Measurements from ENCODE around the gene EPHA5.

The EPHA5 gene

DNA sequence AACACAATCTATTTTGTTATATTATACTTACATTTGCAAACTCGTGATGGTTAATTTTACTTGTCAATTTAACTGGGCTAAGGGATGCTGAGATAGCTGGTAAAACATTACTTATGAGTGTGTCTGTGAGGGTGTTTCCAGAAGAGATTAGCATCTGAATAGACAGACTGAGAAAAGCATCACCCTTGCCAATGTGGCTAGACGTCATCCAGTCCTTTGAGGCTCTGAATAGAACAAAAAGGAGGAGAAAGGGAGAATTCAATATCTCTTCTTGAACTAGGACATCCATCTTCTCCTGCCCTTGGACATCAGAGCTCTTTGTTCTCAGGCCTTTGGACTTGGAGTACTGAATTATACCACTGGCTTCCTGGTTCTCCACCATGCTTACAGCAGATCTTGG lies 154.6 kb downstream of the EPHA5 start:
- H4K91ac ChIP-seq (ENCODE audit: low read length) = no peak overlapping the region

DNA sequence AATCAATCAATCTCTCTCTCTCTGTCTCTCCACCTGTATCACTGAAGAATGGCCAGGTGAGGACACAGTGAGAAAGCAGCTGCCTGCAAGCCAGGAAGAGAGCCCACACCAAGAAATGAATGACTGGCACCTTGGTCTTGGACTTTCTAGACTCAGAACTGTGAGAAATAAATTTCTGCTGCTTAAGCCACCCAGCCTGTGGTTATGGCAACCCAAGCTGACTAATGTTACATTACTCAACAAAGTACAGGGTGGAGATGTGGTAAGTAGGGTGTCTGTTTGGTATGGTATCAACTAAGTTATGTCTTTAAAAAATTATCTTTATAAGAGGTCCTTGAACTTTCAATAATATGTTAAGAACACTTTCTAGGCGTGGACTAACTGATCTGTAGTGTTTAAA lies 159.3 kb downstream of the EPHA5 start:
- Histone ChIP-seq H3K9me3 (ENCODE audit: control insufficient read depth, low read length) (peaks cover 3% of the 10 kb centered on the region), H3K4me2 (ENCODE audit: low read length, poor library complexity, severe bottlenecking) (no peak overlapping the region), H3K4me3 (ENCODE audit: insufficient read depth in 1 of 2, low read depth in 1 of 2, low read length in 2 of 2) (no peak overlapping the region), H3K4ac (ENCODE audit: low read depth in 1 of 2, low read length in 2 of 2) (no peak overlapping the region), H2BK15ac (ENCODE audit: low read depth, poor library complexity, severe bottlenecking) (no peak overlapping the region), H2AK5ac (ENCODE audit: low read length, severe bottlenecking) (no peak overlapping the region), H2BK5ac (ENCODE audit: low read depth, low read length, poor library complexity, severe bottlenecking) (no peak overlapping the region), H2BK120ac (ENCODE audit: low read depth, low read length) (no peak overlapping the region), H3K9ac (ENCODE audit: low read length) (no peak overlapping the region), H3K27ac (ENCODE audit: low read length, poor library complexity, severe bottlenecking) (no peak overlapping the region), H3K4me1 (ENCODE audit: control insufficient read depth, insufficient read depth, low read depth, low read length) (peaks cover 3% of the 10 kb centered on the region), H3K18ac (ENCODE audit: low read depth in 1 of 2, low read length in 2 of 2) (no peak overlapping the region), H3K23ac (ENCODE audit: low read length in 2 of 2) (no peak overlapping the region), H4K8ac (ENCODE audit: low read length) (no peak overlapping the region), H2BK12ac (ENCODE audit: low read length in 2 of 2) (no peak overlapping the region), H2AFZ (ENCODE audit: low read depth, low read length) (no peak overlapping the region), H3K14ac (ENCODE audit: low read length in 2 of 2) (no peak overlapping the region), H3K27me3 (ENCODE audit: control insufficient read depth in 1 of 2, insufficient read depth in 1 of 2, low read length in 2 of 2) (no peaks in the 10 kb centered on the region), H3K79me1 (replicated peaks; ENCODE audit: low read length, poor library complexity, severe bottlenecking) (no peaks in the 10 kb centered on the region), H4K91ac (ENCODE audit: low read length) (no peak overlapping the region), H3K36me3 (ENCODE audit: control insufficient read depth in 1 of 2, insufficient read depth in 2 of 2, low read depth in 1 of 2, low read length in 2 of 2) (no peaks in the 10 kb centered on the region)
- DNase-seq = peak; percentile 43
- WGBS = no CpG with 5 or more reads among the region's 1 CpG

More for the DNA sequence above, 154.6 kb downstream of the EPHA5 start:
- no peak overlapping the region for H3K23ac ChIP-seq (ENCODE audit: low read length in 2 of 2)
- peaks cover 3% of the 10 kb centered on the region for H3K4me1 ChIP-seq (ENCODE audit: control insufficient read depth, insufficient read depth, low read depth, low read length)
- DNase-seq = no peak
- no peaks in the 10 kb centered on the region for H3K27me3 ChIP-seq (ENCODE audit: control insufficient read depth in 1 of 2, insufficient read depth in 1 of 2, low read length in 2 of 2)
- 88% methylated on average over 2 of the region's 2 CpGs for WGBS
- no peak overlapping the region for H3K9ac ChIP-seq (ENCODE audit: low read length)
- H3K27ac ChIP-seq (ENCODE audit: low read length, poor library complexity, severe bottlenecking) = no peak overlapping the region
- no peak overlapping the region for H2AK5ac ChIP-seq (ENCODE audit: low read length, severe bottlenecking)
- H2BK15ac ChIP-seq (ENCODE audit: low read depth, poor library complexity, severe bottlenecking) = no peak overlapping the region
- H3K9me3 ChIP-seq (ENCODE audit: control insufficient read depth, low read length) = peaks cover 6% of the 10 kb centered on the region
- no peaks in the 10 kb centered on the region for H3K36me3 ChIP-seq (ENCODE audit: control insufficient read depth in 1 of 2, insufficient read depth in 2 of 2, low read depth in 1 of 2, low read length in 2 of 2)
- H2BK5ac ChIP-seq (ENCODE audit: low read depth, low read length, poor library complexity, severe bottlenecking) = no peak overlapping the region
- no peaks in the 10 kb centered on the region for H3K79me1 ChIP-seq (replicated peaks; ENCODE audit: low read length, poor library complexity, severe bottlenecking)
- H4K8ac ChIP-seq (ENCODE audit: low read length) = no peak overlapping the region
- H2BK120ac ChIP-seq (ENCODE audit: low read depth, low read length) = no peak overlapping the region
- H2BK12ac ChIP-seq (ENCODE audit: low read length in 2 of 2) = no peak overlapping the region
- no peak overlapping the region for H3K14ac ChIP-seq (ENCODE audit: low read length in 2 of 2)
- H3K4me2 ChIP-seq (ENCODE audit: low read length, poor library complexity, severe bottlenecking) = no peak overlapping the region
- H3K18ac ChIP-seq (ENCODE audit: low read depth in 1 of 2, low read length in 2 of 2) = no peak overlapping the region
- H2AFZ ChIP-seq (ENCODE audit: low read depth, low read length) = no peak overlapping the region
- no peak overlapping the region for H3K4me3 ChIP-seq (ENCODE audit: insufficient read depth in 1 of 2, low read depth in 1 of 2, low read length in 2 of 2)
- no peak overlapping the region for H3K4ac ChIP-seq (ENCODE audit: low read depth in 1 of 2, low read length in 2 of 2)

DNA sequence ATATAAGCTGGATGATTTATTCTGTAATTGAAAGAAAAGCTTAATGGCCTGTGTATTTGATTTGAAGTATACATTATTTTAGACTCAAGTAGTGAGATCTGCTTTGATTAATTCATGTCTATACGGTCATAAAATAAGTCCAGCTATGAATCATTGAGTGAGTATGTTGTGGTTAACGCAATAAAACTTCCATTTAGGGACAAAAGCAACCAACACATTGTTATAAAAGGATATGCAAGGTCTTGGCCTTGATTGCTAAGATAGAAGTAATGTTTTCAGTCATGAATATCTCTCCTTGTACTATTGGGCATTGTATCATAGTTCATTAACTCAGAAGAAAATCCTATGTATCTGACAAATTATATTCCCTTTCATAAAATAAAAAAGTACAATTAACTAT lies 162.1 kb downstream of the EPHA5 start:
- Histone ChIP-seq H3K18ac (ENCODE audit: low read depth in 1 of 2, low read length in 2 of 2) (no peak overlapping the region), H3K14ac (ENCODE audit: low read length in 2 of 2) (no peak overlapping the region), H3K4me3 (ENCODE audit: insufficient read depth in 1 of 2, low read depth in 1 of 2, low read length in 2 of 2) (no peak overlapping the region), H3K4ac (ENCODE audit: low read depth in 1 of 2, low read length in 2 of 2) (no peak overlapping the region), H3K23ac (ENCODE audit: low read length in 2 of 2) (no peak overlapping the region), H3K4me2 (ENCODE audit: low read length, poor library complexity, severe bottlenecking) (no peak overlapping the region), H4K8ac (ENCODE audit: low read length) (no peak overlapping the region), H3K36me3 (ENCODE audit: control insufficient read depth in 1 of 2, insufficient read depth in 2 of 2, low read depth in 1 of 2, low read length in 2 of 2) (no peaks in the 10 kb centered on the region), H2AK5ac (ENCODE audit: low read length, severe bottlenecking) (no peak overlapping the region), H2BK12ac (ENCODE audit: low read length in 2 of 2) (no peak overlapping the region), H2AFZ (ENCODE audit: low read depth, low read length) (no peak overlapping the region), H3K27ac (ENCODE audit: low read length, poor library complexity, severe bottlenecking) (no peak overlapping the region), H2BK120ac (ENCODE audit: low read depth, low read length) (no peak overlapping the region), H2BK15ac (ENCODE audit: low read depth, poor library complexity, severe bottlenecking) (no peak overlapping the region), H2BK5ac (ENCODE audit: low read depth, low read length, poor library complexity, severe bottlenecking) (no peak overlapping the region), H4K91ac (ENCODE audit: low read length) (no peak overlapping the region), H3K9me3 (ENCODE audit: control insufficient read depth, low read length) (peaks cover 3% of the 10 kb centered on the region), H3K9ac (ENCODE audit: low read length) (no peak overlapping the region), H3K4me1 (ENCODE audit: control insufficient read depth, insufficient read depth, low read depth, low read length) (peaks cover 1% of the 10 kb centered on the region), H3K79me1 (replicated peaks; ENCODE audit: low read length, poor library complexity, severe bottlenecking) (no peaks in the 10 kb centered on the region), H3K27me3 (ENCODE audit: control insufficient read depth in 1 of 2, insufficient read depth in 1 of 2, low read length in 2 of 2) (no peaks in the 10 kb centered on the region)
- no CpG with 5 or more reads among the region's 2 CpGs for WGBS
- DNase-seq = peak; percentile 60

DNA sequence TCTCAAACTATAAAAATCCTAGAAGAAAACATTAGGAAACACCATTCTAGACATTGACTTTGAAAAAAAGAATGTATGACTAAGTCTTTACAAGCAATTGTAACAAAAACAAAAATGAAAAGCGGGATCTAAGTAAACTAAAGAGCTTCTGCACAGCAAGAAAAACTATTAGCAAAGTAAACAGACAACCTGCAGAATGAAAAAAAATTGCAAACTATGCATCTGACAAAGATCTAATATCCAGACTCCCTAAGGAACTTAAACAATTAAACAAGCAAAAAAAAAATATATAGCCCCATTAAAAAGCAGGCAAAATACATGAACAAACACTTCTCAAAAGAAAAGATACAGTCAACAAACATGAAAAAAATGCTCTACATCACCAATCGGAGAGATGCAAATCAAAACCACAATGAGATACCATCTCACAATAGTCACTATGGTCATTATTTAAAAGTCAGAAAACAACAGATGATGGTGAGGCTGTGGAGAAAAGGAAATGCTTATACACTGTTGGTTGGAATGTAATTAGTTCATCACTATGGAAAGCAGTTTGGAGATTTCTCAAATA lies 168.1 kb downstream of the EPHA5 start:
- Histone ChIP-seq H2AK5ac (ENCODE audit: low read length, severe bottlenecking) (no peak overlapping the region), H4K91ac (ENCODE audit: low read length) (no peak overlapping the region), H3K4ac (ENCODE audit: low read depth in 1 of 2, low read length in 2 of 2) (no peak overlapping the region), H3K4me2 (ENCODE audit: low read length, poor library complexity, severe bottlenecking) (no peak overlapping the region), H3K18ac (ENCODE audit: low read depth in 1 of 2, low read length in 2 of 2) (no peak overlapping the region), H3K36me3 (ENCODE audit: control insufficient read depth in 1 of 2, insufficient read depth in 2 of 2, low read depth in 1 of 2, low read length in 2 of 2) (no peaks in the 10 kb centered on the region), H2BK5ac (ENCODE audit: low read depth, low read length, poor library complexity, severe bottlenecking) (no peak overlapping the region), H3K27me3 (ENCODE audit: control insufficient read depth in 1 of 2, insufficient read depth in 1 of 2, low read length in 2 of 2) (no peaks in the 10 kb centered on the region), H3K23ac (ENCODE audit: low read length in 2 of 2) (no peak overlapping the region), H3K9ac (ENCODE audit: low read length) (no peak overlapping the region), H3K27ac (ENCODE audit: low read length, poor library complexity, severe bottlenecking) (no peak overlapping the region), H4K8ac (ENCODE audit: low read length) (no peak overlapping the region), H3K4me1 (ENCODE audit: control insufficient read depth, insufficient read depth, low read depth, low read length) (no peaks in the 10 kb centered on the region), H3K79me1 (replicated peaks; ENCODE audit: low read length, poor library complexity, severe bottlenecking) (no peaks in the 10 kb centered on the region), H2AFZ (ENCODE audit: low read depth, low read length) (no peak overlapping the region), H2BK12ac (ENCODE audit: low read length in 2 of 2) (no peak overlapping the region), H2BK15ac (ENCODE audit: low read depth, poor library complexity, severe bottlenecking) (no peak overlapping the region), H2BK120ac (ENCODE audit: low read depth, low read length) (no peak overlapping the region), H3K9me3 (ENCODE audit: control insufficient read depth, low read length) (no peaks in the 10 kb centered on the region), H3K14ac (ENCODE audit: low read length in 2 of 2) (no peak overlapping the region), H3K4me3 (ENCODE audit: insufficient read depth in 1 of 2, low read depth in 1 of 2, low read length in 2 of 2) (no peak overlapping the region)
- WGBS = 7% methylated on average over 1 of the region's 2 CpGs
- DNase-seq = peak; percentile 74

Measured in mesenchymal stem cell (in vitro differentiated cells and primary cell).